GM21528 (cell line): ENCODE results near the gene MRLN.
"Not testable (repeated sequence)": the region's sequence is repeated elsewhere in the genome, so short reads cannot be mapped to it uniquely, and the experiment has no call there.

Experiments
- ATAC-seq: cut with Tn5 transposase; IDR thresholded peaks from one replicate; pipeline ENCODE4 v1.9.1; 2021; ENCODE audit warnings: mild to moderate bottlenecking, moderate library complexity; ENCODE audit not compliant: unreplicated experiment, low FRiP score

MRLN gene

DNA sequence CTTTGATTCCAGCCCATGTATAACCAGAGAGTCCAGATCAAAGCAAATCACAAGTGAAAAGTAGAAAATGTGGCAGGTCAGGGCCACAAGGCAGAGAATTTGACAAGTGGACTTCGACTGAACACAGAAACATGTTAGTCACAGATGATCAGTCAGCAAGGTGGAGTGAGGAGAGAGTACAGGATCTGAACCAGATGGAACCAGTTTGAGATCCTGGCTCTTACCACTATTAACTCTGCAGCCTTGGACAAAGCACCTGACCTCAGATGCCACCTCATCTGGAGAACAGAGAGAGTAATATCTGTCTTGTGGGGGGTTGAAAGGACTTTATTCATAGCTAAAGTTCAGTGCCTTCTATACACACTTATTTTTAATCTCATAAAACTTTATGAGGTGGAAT lies 4.4 kb downstream of the MRLN start:
- no peak for ATAC-seq

DNA sequence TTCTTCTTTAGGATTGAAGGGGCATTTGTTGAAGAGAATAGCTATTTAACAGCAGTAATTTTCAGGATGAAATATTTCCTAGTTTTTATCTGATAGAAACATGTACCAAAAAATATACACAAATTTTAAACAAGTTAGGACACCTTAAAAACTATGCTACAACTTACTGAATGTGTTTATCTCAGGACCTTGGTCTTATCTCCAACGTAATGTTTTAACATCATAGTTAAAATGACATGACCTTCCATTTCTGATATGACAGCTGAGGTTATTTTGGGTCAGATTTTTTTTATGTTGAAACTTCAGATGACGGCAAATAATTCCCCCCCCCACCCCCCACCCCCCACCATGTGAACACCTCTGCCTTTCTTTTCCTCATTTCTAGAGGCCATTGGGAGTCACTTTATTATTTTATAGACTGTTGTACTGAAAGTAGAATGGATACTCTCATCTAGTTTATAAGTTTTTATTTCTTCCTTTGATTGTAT lies 8.0 kb downstream of the MRLN start:
- no peak for ATAC-seq

DNA sequence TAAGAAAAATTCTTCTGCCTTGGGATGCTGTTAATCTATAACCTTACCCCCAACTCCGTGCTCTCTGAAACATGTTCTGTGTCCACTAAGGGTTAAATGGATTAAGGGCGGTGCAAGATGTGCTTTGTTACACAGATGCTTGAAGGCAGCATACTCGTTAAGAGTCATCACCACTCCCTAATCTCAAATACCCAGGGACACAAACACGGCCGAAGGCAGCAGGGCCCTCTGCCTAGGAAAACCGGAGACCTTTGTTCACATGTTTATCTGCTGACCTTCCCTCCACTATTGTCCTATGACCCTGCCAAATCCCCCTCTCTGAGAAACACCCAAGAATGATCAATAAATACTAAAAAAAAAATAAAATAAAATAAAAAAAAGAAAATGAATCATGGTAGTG lies 8.5 kb downstream of the MRLN start:
- not testable (repeated sequence) for ATAC-seq

DNA sequence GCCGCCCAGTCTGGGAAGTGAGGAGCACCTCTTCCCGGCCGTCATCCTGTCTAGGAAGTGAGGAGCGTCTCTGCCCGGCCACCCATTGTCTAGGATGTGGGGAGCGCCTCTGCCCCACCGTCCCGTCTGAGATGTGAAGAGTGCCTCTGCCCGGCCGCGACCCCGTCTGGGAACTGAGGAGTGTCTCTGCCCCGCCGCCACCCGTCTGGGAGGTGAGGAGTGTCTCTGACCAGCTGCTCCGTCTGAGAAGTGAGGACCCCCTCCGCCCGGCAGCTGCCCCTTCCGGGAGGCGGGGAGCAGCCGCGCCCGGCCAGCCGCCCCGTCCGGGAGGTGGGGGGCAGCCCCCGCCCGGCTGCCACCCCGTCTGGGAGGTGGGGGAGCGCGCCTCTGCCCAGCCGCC lies 9.1 kb downstream of the MRLN start:
- ATAC-seq: not testable (repeated sequence)

DNA sequence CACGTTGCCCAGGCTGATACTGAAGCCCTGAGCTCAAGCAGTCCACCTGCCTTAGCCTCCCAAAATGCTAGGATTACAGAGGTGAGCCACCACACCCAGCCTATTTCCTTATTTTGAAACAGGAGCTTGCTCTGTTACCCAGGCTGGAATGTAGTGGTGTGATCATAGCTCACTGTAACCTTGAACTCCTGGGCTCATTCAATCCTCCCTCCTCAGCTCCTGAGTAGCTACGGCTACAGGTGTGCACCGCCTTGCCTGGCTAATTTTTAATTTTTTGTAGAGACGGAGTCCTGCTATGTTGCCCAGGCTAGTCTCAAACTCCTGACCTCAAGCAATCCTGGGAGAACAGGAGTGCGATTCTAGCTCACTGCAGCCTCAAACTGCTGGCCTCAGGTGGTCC lies 11.7 kb downstream of the MRLN start:
- ATAC-seq: no peak

DNA sequence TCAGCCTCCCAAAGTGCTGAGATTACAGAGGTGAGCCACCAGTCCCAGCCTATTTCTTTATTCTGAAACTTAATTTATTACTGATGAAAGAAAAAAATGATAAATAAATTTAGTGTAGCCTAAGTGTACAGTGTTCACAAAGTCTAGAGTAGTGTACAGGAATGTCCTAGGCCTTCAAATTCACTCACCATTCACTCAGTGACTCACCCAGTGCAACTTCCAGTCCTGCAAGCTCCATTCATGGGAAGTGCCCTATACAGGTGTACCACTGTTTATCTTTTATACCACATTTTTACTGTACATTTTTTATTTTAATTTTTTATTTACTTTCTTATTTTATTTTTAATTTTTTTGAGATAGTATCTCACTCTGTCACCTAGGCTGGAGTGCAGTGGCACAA lies 12.2 kb downstream of the MRLN start:
- ATAC-seq: no peak

DNA sequence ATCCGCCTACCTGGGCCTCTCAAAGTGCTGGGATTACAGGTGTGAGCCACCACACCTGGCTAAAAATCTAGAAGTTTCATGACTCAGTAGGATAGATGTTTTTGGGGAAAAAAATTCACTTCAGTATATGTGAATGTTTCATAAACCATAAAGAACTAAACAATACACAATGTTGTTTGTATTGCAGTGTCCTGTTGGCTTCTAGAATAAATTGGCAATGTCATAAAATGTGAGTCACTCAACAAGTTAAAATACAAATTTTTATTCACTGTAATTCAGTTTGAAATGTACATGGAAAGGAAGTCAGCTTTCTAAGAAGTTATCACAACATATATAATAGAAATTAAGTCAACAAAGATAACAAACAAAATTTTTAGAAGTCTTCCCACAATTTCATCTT lies 16.5 kb downstream of the MRLN start:
- ATAC-seq: no peak

DNA sequence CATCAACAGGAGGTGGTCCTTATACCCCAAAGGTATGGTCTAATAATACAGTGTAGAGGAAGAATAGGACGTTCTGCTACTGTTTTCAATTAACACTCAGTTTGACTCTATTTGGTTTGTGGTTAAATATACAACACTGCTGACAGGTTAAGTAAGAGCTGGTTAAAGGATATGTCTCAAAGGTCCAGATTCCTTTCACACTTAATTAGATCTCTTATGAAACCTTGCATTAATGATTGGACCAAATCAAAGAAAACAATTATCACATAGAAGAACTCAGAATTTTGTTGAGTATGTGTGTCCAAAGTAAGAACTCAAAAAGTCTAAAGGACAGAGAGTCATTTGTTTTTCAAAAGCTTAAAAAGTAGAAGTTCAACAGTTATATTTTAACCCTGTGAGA lies 18.0 kb downstream of the MRLN start:
- ATAC-seq: no peak

DNA sequence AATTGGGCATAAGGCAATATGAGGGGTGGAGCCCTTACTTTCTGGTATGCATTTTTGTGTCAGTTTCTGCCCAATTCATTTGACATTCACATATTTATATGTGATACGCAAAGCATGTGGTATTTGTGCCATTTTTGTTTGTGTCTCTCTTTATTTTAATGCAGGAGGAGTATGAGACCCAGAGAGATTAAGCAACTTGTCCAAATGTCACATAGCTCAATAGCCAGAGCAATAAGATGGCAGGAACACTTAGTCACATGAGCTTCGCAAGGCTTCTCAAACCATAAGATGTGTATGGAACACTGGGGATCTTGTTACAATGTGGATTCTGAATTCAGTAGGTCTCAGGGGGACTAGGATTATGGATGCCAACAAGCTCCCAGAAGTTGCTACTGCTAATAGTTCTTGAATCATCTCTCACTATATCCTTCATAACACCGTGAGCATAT lies 19.2 kb downstream of the MRLN start:
- ATAC-seq: no peak

DNA sequence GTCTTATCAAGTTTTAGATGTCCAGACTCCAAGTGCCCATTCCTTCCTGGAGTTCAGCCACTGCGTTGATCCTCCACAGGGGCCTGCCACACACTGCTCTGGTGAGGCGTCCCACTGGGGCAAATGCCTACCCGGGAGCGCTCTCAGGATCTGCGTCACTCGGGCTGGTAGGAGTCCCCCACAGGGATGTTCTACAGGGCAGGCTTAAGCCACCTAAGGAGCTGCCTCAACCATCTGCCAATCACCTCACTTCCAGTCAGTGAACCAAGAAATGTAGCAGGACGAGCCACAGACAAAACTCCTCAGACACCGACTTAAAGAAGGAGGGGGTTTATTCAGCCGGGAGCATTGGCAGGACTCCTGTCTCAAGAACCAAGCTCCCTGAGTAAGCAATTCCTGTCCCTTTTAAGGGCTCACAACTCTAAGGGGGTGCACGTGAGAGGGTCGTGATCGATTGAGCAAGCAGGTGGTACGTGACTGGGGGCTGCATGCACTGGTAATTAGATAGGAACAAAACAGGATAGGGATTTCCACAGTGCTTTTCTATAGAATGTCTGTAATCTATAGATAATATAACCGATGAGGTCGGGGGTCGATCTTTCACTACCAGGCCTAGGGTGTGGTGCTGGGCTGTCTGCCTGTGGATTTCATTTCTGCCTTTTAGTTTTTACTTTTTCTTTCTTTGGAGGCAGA lies 19.8 kb downstream of the MRLN start:
- ATAC-seq: not testable (repeated sequence)

DNA sequence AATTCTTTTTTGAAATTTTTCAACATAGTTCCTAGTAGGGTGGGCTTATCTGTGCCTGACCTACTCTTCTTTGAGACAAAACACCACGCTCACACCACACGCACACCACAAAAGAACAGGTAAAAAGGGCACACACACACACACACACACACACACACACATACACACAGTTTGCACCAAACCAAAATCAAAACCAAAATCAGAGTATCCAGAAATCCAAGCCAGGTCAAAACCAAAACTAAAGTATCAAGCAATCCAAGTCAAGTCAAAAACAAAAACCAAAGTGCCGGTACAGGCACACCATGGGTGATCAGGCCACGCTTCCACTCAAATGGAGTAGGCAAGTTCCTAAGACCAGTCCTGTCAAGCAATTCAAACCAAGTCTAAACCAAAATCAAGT lies 20.4 kb downstream of the MRLN start:
- ATAC-seq: not testable (repeated sequence)

DNA sequence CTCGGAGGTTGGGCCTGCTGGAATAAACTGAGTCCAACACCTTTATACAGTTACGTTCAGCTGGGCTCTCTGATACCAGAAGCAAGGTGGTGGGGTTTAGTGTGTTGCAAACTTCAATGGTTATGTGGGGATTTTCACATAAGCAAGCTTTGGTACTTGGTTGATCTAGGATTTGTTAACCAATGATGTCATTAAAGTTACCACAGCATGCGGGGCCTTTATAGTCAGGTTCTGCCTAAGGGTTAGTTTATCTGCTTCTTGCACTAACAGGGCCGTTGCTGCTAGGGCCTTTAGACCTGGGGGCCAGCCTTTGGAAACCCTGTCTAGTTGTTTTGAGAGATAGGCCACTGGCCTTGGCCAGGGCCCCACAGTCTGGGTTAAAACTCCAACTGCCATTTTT lies 24.1 kb downstream of the MRLN start:
- not testable (repeated sequence) for ATAC-seq

DNA sequence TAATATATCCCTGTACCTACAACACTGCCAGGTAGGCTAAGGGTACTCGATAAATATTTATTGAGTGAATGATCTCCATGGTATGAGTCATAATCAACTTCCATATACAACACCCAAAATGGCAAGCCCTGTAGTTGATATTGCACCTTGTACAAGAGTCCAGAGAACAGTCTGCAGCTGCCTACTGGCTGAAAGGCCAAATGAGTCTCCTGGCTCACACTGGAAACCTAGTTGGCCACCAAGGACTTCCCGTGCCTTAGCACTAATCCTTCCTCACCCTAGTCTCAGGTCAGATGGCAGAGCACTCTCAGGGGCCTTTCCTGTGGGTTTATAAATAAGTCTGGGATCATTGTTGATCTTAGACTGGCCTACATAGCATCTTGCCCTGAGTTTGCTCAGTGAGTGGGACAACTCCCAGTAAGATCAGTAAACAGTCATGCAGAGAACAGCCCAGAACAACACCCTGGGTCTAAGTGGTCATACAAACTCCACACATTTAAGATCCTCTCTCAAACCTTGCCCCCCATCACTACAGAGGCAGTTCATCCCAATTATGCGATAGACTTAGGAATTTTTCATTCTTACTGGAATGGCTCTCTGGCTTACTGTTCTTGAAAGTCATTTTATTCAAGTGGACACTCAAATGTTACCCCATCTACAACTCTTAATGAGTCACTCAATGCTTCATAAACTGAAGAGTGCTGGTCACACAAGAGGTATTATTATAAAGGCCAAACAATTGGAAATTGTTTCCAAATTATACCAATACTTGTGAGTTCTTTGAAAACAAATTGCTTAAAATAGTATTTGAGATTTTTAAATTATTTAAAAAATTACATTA lies 28.9 kb downstream of the MRLN start:
- no peak for ATAC-seq

DNA sequence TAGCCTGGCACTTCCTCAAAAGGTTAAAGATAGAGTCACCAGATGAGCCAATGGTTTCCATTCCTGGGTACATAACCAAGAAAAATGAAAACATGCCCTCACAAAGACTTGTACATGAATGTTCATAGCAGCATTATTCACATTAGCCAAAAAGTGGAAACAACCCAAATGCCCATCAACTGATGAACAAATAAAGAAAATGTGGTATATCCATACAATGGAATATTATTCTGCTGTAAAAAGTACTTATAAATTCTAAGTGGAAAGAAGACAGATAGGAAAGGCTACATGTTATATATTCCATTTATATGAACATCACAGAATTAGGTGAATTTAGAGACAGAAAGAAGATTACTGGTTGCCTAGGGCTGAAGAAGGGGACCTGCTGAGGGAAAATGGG lies 32.9 kb downstream of the MRLN start:
- no peak for ATAC-seq

DNA sequence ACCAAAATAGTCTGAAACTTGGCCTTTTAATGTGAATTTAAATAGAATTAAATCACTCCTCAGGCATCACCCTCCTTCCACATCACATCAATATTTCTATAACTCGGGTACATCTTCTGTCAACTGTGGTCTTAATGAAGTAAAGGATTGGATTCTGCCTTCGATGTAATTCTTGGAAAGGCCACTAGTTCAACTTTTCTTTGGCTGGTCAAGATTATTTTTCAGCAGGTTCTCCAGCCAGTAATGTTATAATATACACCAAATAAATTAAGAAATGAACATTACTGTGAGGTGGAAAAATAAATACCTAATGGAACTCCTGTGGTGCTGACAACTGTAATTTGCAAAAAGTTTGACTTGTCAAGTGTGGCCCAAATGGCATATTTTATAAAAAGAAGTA lies 33.9 kb downstream of the MRLN start:
- ATAC-seq: no peak

DNA sequence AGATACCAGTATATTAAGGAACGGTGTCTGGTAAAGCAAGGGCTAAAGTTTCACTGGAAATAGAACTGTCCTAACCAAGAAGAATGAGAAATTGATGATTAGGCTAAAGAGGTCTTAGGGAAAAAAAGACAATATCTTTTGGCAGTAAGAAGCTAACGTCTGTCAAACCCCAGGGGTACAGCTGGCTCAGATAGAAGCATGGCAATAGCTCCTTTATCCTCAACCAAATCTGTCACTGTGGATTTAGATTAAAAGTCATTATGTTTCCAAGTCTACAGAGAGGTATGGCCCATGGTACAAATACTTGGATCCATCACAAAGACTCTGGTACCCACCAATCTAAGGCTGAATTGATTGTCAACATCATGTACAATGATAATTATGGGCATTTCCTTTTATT lies 35.0 kb downstream of the MRLN start:
- no peak for ATAC-seq

DNA sequence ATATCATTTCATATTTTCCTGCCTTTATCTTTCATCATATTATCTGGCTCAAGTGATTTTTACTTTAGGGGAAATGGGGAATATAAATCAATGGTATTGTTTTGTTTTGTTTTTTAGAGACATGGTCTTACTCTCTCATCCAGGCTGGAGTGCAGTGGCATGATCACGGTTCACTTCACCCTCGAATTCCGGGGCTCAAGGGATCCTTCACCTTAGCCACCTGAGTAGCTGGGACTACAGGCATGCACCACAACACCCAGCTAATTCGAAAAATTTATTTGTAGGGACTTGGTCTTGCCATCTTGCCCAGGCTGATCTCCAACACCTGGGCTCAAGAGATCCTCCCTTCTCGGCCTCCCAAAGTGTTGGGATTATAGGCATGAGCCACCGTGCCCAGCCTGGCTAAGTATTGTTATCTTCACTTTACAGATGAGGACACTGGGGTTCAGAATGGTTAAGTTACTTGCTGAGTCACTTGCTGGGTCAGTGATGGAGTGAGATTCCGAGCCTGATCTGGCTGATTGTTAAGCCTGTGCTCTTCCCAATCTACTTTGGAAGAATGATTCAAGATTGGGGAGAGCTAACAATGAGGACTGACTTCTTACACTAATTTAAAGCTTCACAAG lies 39.9 kb downstream of the MRLN start:
- no peak for ATAC-seq

DNA sequence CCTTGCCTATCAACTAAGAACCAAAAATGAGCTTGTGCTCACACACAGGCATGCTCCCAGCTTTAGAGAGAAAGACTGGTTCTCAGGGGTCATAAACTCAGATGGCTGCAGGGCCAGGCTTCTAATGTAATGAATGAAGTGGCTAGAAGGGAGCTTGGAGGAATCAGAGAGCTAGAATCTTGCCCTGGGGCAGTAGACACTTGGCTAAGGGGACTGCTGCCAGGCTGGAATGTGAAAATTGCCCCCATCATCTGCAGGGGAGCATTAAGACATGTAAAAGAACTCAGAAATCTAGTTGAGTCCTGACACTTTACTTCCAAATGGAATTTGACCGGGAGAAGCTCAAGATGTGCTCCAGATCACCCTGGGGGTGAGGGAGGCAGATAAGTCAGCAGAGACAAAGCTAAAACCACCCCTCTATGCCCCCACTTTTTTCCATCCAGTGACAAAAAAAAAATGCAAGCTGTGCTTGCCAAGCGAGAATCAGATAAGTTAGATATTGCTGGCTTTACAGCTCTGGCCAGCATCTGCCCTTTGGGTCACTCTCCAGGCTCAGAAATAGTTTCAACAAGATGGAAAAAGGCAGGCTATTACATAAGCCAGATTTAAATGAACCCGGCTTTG lies 41.3 kb downstream of the MRLN start:
- ATAC-seq: no peak

DNA sequence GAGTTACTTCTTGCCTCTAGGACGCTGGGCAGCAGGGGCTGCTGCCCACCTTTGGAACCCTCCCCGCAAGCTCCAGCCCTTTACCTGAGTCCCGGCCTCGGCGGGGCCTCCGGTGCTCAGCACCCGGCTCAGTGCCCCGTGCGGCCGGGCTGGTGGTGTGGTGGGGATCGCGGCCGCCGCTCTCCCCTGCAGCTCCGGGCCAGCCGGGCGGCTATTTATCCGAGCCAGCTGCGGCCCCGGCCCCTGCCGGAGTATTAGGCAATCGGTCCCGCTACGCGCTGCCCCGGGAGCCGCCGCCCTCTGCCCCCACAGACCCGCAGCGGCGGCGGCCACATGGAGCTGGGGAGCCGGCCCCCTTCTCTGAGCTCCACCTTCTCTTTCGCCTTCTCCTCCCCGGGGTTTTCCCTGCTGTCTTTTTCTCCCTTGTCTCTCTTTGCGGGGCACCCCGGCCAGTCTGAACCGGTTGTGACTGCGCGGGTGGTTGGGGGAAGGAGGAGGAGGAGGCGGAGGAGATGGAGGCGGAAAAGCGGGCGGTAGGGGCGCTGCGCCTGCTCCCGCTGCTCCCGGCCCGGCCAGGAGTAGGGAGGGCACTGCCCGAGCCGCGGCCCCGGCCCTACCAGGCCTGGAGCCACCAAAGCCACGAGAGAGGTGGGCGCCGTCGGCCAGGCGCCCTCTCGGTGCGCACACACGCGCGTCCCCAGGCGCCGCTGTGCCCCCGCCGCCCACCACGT lies 43.7 kb downstream of the MRLN start, which contains the start of gene SLC16A9:
TSS of gene SLC16A9 (minus strand) at position 456 of the 731 bp plus-strand sequence. CDS start 25,559 bp downstream, outside the sequence.
- ATAC-seq: peak; percentile 93

DNA sequence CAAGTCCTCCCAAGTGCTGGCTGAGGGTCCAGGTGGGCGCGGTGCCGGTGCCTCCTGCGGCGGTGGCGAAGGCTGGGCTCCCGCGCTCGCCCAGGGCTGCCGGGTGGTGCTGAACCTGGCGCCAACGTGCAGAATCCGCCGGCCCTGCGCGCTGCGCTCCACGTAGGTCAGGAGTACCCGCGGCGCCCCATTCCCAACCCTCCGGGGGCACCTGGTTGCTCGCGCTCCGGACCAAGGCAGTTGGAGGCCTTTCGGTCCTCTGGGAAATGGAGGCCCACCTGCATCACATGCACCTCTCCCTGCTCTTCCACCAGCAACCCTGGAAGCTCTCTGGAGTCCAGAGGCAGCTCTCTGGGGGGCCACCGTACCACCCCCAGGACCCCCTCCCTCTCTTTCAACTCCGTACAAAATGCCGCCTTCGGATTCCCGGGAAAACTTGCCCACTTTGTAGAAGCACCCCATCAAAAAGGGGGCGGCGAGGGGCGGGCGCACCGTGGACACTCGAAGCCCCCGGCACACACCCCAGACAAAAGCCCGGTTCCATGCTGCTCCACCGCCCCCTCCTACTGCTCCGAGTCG lies 44.4 kb downstream of the MRLN start:
- no peak for ATAC-seq
